Measurements from ENCODE around the gene PCSK5. TPM values are rescaled to one million over a fixed set of nuclear protein-coding genes. Genes with fewer than 3 reads are reported as not detected.

Gene PCSK5
- polyA plus RNA-seq, 3 donors = 4.8 to 13.0 (median 7.1) TPM

DNA sequence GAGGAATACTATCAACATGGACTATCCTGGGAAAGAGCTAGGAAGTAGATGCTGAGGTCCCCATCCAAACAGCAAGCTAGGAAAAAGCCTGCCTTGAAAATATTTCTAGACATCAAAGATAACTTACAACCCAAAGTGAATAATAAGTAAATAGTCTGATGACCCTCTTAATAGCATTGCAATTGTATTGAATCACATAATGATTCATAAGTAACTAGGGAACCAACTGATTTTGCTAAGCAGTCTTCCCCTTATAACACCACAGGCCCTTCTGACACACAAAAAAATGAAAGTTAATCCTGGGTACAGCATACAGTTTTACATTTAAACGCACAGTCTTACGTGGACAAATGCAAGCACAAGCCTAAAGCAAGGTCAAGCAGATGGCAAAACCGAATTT, 304.4 kb downstream of the PCSK5 start:
- Histone ChIP-seq H2AFZ (ENCODE audit: insufficient read depth, low read depth, low read length, poor library complexity, severe bottlenecking) (no peak overlapping the region), H4K20me1 (ENCODE audit: insufficient read depth, low read length) (no peaks in the 10 kb centered on the region), H3K4me2 (replicated peaks; ENCODE audit: extremely low read depth, low read length, poor library complexity, severe bottlenecking) (no peak overlapping the region), H3K27ac (ENCODE audit: low read depth in 1 of 2, low read length in 2 of 2) (no peak overlapping the region), H3K79me2 (ENCODE audit: insufficient read depth, low read length) (no peaks in the 10 kb centered on the region), H3K4me3 (replicated peaks in 1 of 3; ENCODE audit: low read depth in 2 of 3, low read length in 3 of 3) (no peak overlapping the region), H3K9me3 (replicated peaks in 1 of 2; ENCODE audit: control insufficient read depth in 1 of 2, insufficient read depth in 1 of 2, low read length in 2 of 2) (no peaks in the 10 kb centered on the region), H3K36me3 (replicated peaks in 1 of 2; ENCODE audit: control insufficient read depth in 1 of 2, insufficient read depth in 2 of 2, low read length in 2 of 2) (peaks cover 9 to 38% of the 10 kb centered on the region in 2 donors), H3K4me1 (ENCODE audit: control insufficient read depth in 1 of 2, insufficient read depth in 2 of 2, low read length in 2 of 2) (no peaks in the 10 kb centered on the region), H3K27me3 (ENCODE audit: control insufficient read depth in 2 of 2, insufficient read depth in 2 of 2, low read length in 2 of 2) (no peaks in the 10 kb centered on the region), H3K9ac (ENCODE audit: insufficient read depth, low read length, poor library complexity, severe bottlenecking) (no peak overlapping the region)
- DNase-seq = no peak
- Mint-ChIP-seq H3K4me3 (no peak overlapping the region), H3K36me3 (peaks cover 31 to 39% of the 10 kb centered on the region in 2 donors), H3K9me3 (peaks cover 0 to 2% (median 0%) of the 10 kb centered on the region in 7 donors), H3K27me3 (ENCODE audit: low read depth in 3 of 3) (no peaks in the 10 kb centered on the region), H3K4me1 (no peaks in the 10 kb centered on the region), H3K27ac (no peak overlapping the region)
- TF ChIP-seq, protein P1, sequence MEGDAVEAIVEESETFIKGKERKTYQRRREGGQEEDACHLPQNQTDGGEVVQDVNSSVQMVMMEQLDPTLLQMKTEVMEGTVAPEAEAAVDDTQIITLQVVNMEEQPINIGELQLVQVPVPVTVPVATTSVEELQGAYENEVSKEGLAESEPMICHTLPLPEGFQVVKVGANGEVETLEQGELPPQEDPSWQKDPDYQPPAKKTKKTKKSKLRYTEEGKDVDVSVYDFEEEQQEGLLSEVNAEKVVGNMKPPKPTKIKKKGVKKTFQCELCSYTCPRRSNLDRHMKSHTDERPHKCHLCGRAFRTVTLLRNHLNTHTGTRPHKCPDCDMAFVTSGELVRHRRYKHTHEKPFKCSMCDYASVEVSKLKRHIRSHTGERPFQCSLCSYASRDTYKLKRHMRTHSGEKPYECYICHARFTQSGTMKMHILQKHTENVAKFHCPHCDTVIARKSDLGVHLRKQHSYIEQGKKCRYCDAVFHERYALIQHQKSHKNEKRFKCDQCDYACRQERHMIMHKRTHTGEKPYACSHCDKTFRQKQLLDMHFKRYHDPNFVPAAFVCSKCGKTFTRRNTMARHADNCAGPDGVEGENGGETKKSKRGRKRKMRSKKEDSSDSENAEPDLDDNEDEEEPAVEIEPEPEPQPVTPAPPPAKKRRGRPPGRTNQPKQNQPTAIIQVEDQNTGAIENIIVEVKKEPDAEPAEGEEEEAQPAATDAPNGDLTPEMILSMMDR (IDR thresholded peaks at IDR 0.05) = no peak
- intact Hi-C loops (cut with micrococcal nuclease) = no loop called here
- WGBS (ENCODE audit: insufficient coverage) = 94% methylated on average over 2 of the region's 3 CpGs

DNA sequence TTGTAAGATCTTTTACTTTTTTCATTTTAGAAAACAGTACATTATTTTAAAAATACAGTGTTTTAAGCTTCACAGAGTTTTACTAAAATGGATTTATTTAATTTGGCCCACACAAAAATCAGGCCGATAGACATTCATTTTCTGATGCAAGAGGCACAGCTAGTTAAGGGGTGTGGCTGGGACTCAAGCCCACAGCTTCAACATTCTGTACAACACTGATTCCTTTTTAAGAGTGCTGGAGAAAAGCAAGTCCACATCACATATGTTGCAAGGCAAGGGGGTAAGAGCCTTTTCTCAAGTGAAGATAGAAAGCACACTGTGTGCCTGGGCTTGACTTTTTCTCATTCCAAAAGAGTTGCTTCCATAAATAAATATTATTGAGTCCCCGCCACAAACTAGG, 307.9 kb downstream of the PCSK5 start:
- Histone ChIP-seq H3K79me2 (ENCODE audit: insufficient read depth, low read length) (no peaks in the 10 kb centered on the region), H3K27me3 (ENCODE audit: control insufficient read depth in 2 of 2, insufficient read depth in 2 of 2, low read length in 2 of 2) (no peaks in the 10 kb centered on the region), H3K9me3 (replicated peaks in 1 of 2; ENCODE audit: control insufficient read depth in 1 of 2, insufficient read depth in 1 of 2, low read length in 2 of 2) (no peaks in the 10 kb centered on the region), H3K27ac (ENCODE audit: low read depth in 1 of 2, low read length in 2 of 2) (no peak overlapping the region), H4K20me1 (ENCODE audit: insufficient read depth, low read length) (no peaks in the 10 kb centered on the region), H3K4me1 (ENCODE audit: control insufficient read depth in 1 of 2, insufficient read depth in 2 of 2, low read length in 2 of 2) (peaks cover 2 to 3% of the 10 kb centered on the region in 2 donors), H3K4me2 (replicated peaks; ENCODE audit: extremely low read depth, low read length, poor library complexity, severe bottlenecking) (no peak overlapping the region), H3K36me3 (replicated peaks in 1 of 2; ENCODE audit: control insufficient read depth in 1 of 2, insufficient read depth in 2 of 2, low read length in 2 of 2) (peaks cover 0 to 15% of the 10 kb centered on the region in 2 donors), H3K9ac (ENCODE audit: insufficient read depth, low read length, poor library complexity, severe bottlenecking) (no peak overlapping the region), H3K4me3 (replicated peaks in 1 of 3; ENCODE audit: low read depth in 2 of 3, low read length in 3 of 3) (no peak overlapping the region), H2AFZ (ENCODE audit: insufficient read depth, low read depth, low read length, poor library complexity, severe bottlenecking) (no peak overlapping the region)
- H3K4me3 Mint-ChIP-seq = no peak overlapping the region
- H3K27ac Mint-ChIP-seq = no peak overlapping the region
- intact Hi-C loops (cut with micrococcal nuclease) = no loop called here
- H3K4me1 Mint-ChIP-seq = peaks cover 4% of the 10 kb centered on the region
- TF ChIP-seq, protein P1 (IDR thresholded peaks at IDR 0.05) = no peak
- no peak for DNase-seq
- peaks cover 0 to 2% (median 0%) of the 10 kb centered on the region in 7 donors for H3K9me3 Mint-ChIP-seq
- no CpG with 5 or more reads among the region's 2 CpGs for WGBS (ENCODE audit: insufficient coverage)
- H3K36me3 Mint-ChIP-seq = peaks cover 7 to 15% of the 10 kb centered on the region in 2 donors
- H3K27me3 Mint-ChIP-seq (ENCODE audit: low read depth in 3 of 3) = no peaks in the 10 kb centered on the region
